IMR-90 (cell line): ENCODE data around the gene ST8SIA4.

ENCODE experiments used
- CHD1 ChIP-seq: IDR thresholded peaks from 2 replicates; pipeline ENCODE4 v1.6.1; 2012; ENCODE audit warnings: low read depth, low read length, improper control_type of control experiment
- CTCF ChIP-seq: conservative IDR thresholded peaks from 2 replicates; pipeline ENCODE4 v1.5.1; 2012; ENCODE audit warnings: mild to moderate bottlenecking, low read depth, low read length, improper control_type of control experiment
- ELK1 ChIP-seq: fragments of 150-350 bp; IDR thresholded peaks from 2 replicates; pipeline ENCODE4 v1.6.1; 2016; ENCODE audit warnings: low read depth, mild to moderate bottlenecking, low read length, moderate library complexity, borderline replicate concordance
- MAFK ChIP-seq: IDR thresholded peaks from 2 replicates; pipeline ENCODE4 v1.6.1; 2012; ENCODE audit warnings: low read depth, low read length, improper control_type of control experiment
- MAZ ChIP-seq: IDR thresholded peaks from 2 replicates; pipeline ENCODE4 v1.6.1; 2012; ENCODE audit warnings: low read depth, mild to moderate bottlenecking, low read length, improper control_type of control experiment, moderate library complexity, borderline replicate concordance
- POLR2A ChIP-seq: IDR thresholded peaks from 2 replicates; pipeline ENCODE4 v1.6.1; 2012; ENCODE audit warnings: mild to moderate bottlenecking, low read depth, low read length
- SMC3 ChIP-seq: fragments of 150-350 bp; IDR thresholded peaks from 2 replicates; pipeline ENCODE4 v1.6.1; 2016; ENCODE audit warnings: low read depth, mild to moderate bottlenecking, antibody characterized with exemption, low read length, moderate library complexity
- USF2 ChIP-seq: fragments of 150-350 bp; IDR thresholded peaks from 2 replicates; pipeline ENCODE4 v1.6.1; 2017; ENCODE audit warnings: mild to moderate bottlenecking, antibody characterized with exemption, low read length, low read depth

- TF ChIP-seq CTCF (no peak), ELK1 (no peak), POLR2A (no peak), SMC3 (no peak), MAZ (no peak), MAFK (no peak), CHD1 (no peak), USF2 (no peak)
These were observed 38.2 kb downstream of the ST8SIA4 start for GRCh38 chr5:100864931-100865330.
